ENCODE data around the gene CD82.

CD82 gene

GRCh38 chr11:44561964-44562734 lies 3.3 kb upstream of the CD82 start:
- DNase-seq = no peak

- no peak for DNase-seq
Measured at GRCh38 chr11:44562845-44563460, 2.5 kb upstream of the CD82 start.

GRCh38 chr11:44563711-44564110 lies 1.8 kb upstream of the CD82 start:
- DNase-seq = no peak

GRCh38 chr11:44564166-44564565 lies 1.3 kb upstream of the CD82 start:
- DNase-seq = no peak

- no peak for DNase-seq
Measured at GRCh38 chr11:44564670-44565210, 723 bp upstream of the CD82 start.

- peak; percentile 56 for DNase-seq
Measured at GRCh38 chr11:44565953-44566949, 788 bp downstream of the CD82 start.

GRCh38 chr11:44566952-44567875 lies 1.8 kb downstream of the CD82 start:
- DNase-seq = no peak

- no peak for DNase-seq
Measured at GRCh38 chr11:44567876-44568256, 2.4 kb downstream of the CD82 start.

- no peak for DNase-seq
Measured at GRCh38 chr11:44568331-44568657, 2.8 kb downstream of the CD82 start.

- peak; percentile 89 for DNase-seq
Measured at GRCh38 chr11:44568658-44569473, 3.4 kb downstream of the CD82 start.

GRCh38 chr11:44570411-44571155 lies 5.1 kb downstream of the CD82 start:
- no peak for DNase-seq

- DNase-seq = no peak
Measured at GRCh38 chr11:44571871-44572270, 6.4 kb downstream of the CD82 start.

- DNase-seq = no peak
Measured at GRCh38 chr11:44572436-44572835, 7.0 kb downstream of the CD82 start.

GRCh38 chr11:44572884-44573283 lies 7.4 kb downstream of the CD82 start:
- DNase-seq = no peak

GRCh38 chr11:44573333-44573732 lies 7.9 kb downstream of the CD82 start:
- no peak for DNase-seq

GRCh38 chr11:44574610-44575287 lies 9.3 kb downstream of the CD82 start:
- DNase-seq = no peak

- DNase-seq = no peak
Measured at GRCh38 chr11:44575288-44575672, 9.8 kb downstream of the CD82 start.

- DNase-seq = no peak
Measured at GRCh38 chr11:44575962-44576361, 10.5 kb downstream of the CD82 start.

GRCh38 chr11:44576656-44577055 lies 11.2 kb downstream of the CD82 start:
- DNase-seq = no peak

Measured in activated CD8-positive, alpha-beta memory T cell treated with anti-CD3 and anti-CD28 coated beads, Interleukin-2, amount 50 U/mL, for 48 hours (primary cell).